ENCODE data around the gene PRKAR1A. TPM values are rescaled to one million over a fixed set of nuclear protein-coding genes. Genes with fewer than 3 reads are reported as not detected.
A peak's percentile ranks its signal among the peaks of the same experiment; 100 is the strongest.
"Not testable (repeated sequence)": the region's sequence is repeated elsewhere in the genome, so short reads cannot be mapped to it uniquely, and the experiment has no call there.

The PRKAR1A gene
- total and polyA plus RNA-seq, 12 donors: 170 to 1,378 (median 783) TPM

GRCh38 chr17:68513932-68514331 is 1.7 kb downstream of the PRKAR1A start:
- Histone ChIP-seq H3K4me1 (peaks cover 5 to 79% (median 67%) of the 10 kb centered on the region in 9 donors), H3K27me3 (no peaks in the 10 kb centered on the region), H3K4me3 (peak overlapping the region; percentile 65 to 90 (median 84)), H3K36me3 (peaks cover 0 to 41% (median 18%) of the 10 kb centered on the region in 9 donors), H3K27ac (peak overlapping the region; percentile 94 to 100 (median 99)), H3K9me3 (no peaks in the 10 kb centered on the region)
- intact Hi-C loops (cut with DNase I): loop anchor here in 8 of 10 donors (2.0 to 5.0 kb wide), 5 partner anchors 42 to 57 kb away; partner anchors contain the start of gene WIPI1 (in 2 of the 8)
- WGBS, 2 donors: 5 to 12% methylated on average over 3 of the region's 3 CpGs
- TF ChIP-seq CTCF (IDR thresholded peaks at IDR 0.05): no peak
- ATAC-seq (no peak), DNase-seq (no peak)

GRCh38 chr17:68514831-68515635 is 2.8 kb downstream of the PRKAR1A start:
- TF ChIP-seq CTCF (IDR thresholded peaks at IDR 0.05): no peak
- intact Hi-C loops (cut with DNase I): loop anchor here in 6 of 10 donors (5.0 kb wide), 3 partner anchors 43 to 58 kb away; partner anchors contain the start of gene WIPI1 (in 1 of the 6)
- no peak for DNase-seq
- WGBS, 2 donors: 9 to 14% methylated on average over 15 of the region's 15 CpGs
- Histone ChIP-seq H3K36me3 (peaks cover 0 to 52% (median 20%) of the 10 kb centered on the region in 9 donors), H3K27me3 (no peaks in the 10 kb centered on the region), H3K27ac (peak overlapping the region; percentile 26 to 100 (median 99)), H3K4me1 (peaks cover 5 to 80% (median 71%) of the 10 kb centered on the region in 9 donors), H3K4me3 (peak overlapping the region in 9 of 10 donors; percentile 65 to 90 (median 81)), H3K9me3 (no peaks in the 10 kb centered on the region)
- ATAC-seq: peak in 2 of 8 donors; percentile 1 to 12

- WGBS, 2 donors: 46 to 60% methylated on average over 1 of the region's 1 CpG
Observed at GRCh38 chr17:68516732-68517131, 4.5 kb downstream of the PRKAR1A start.

GRCh38 chr17:68517605-68518004 is 5.4 kb downstream of the PRKAR1A start:
- ATAC-seq; intact Hi-C loops (cut with DNase I): not testable (repeated sequence)
- 92 to 93% methylated on average over 3 of the region's 3 CpGs for WGBS, 2 donors

More at GRCh38 chr17:68516732-68517131, 4.5 kb downstream of the PRKAR1A start:
- TF ChIP-seq CTCF (IDR thresholded peaks at IDR 0.05): no peak
- Histone ChIP-seq H3K27ac (peak overlapping the region in 3 of 10 donors; percentile 15 to 99 (median 23)), H3K4me1 (peaks cover 0 to 83% (median 61%) of the 10 kb centered on the region in 9 donors), H3K4me3 (peak overlapping the region in 2 of 10 donors; percentile 2 to 79), H3K27me3 (no peaks in the 10 kb centered on the region), H3K9me3 (no peaks in the 10 kb centered on the region), H3K36me3 (peaks cover 0 to 69% (median 20%) of the 10 kb centered on the region in 9 donors)
- ATAC-seq (no peak), DNase-seq (no peak)
- intact Hi-C loops (cut with DNase I): no loop called here

More at GRCh38 chr17:68517605-68518004, 5.4 kb downstream of the PRKAR1A start:
- H3K4me3 ChIP-seq, H3K9me3 ChIP-seq, DNase-seq, H3K27me3 ChIP-seq: not testable (repeated sequence)
- peak overlapping the region in 4 of 10 donors; percentile 24 to 99 (median 66) for H3K27ac ChIP-seq
- H3K36me3 ChIP-seq: peaks cover 0 to 78% (median 20%) of the 10 kb centered on the region in 9 donors
- H3K4me1 ChIP-seq: peaks cover 0 to 92% (median 70%) of the 10 kb centered on the region in 9 donors
